ENCODE measurements around the gene HEATR3.

The HEATR3 gene

GRCh38 chr16:50069060-50069459 is 3.3 kb downstream of the HEATR3 start:
- CTCF ChIA-PET = interaction anchor here (0.6 to 3.3 kb wide), 4 partner anchors 34 to 142 kb away, joined by 3 to 27 read pairs (median 4); partner anchors contain the start of gene CNEP1R1
- TF ChIP-seq HDGF (IDR thresholded peaks at IDR 0.05; ENCODE audit: borderline replicate concordance) = no peak
- no peak for TF ChIP-seq ARNT (IDR thresholded peaks at IDR 0.05)
- no peak for TF ChIP-seq PKNOX1 (IDR thresholded peaks at IDR 0.05)
- TF ChIP-seq SUZ12 (IDR thresholded peaks at IDR 0.05) = no peak
- no peak for TF ChIP-seq BHLHE40 (IDR thresholded peaks at IDR 0.05; ENCODE audit: borderline replicate concordance)
- no peak for TF ChIP-seq ELF4 (IDR thresholded peaks at IDR 0.05)
- TF ChIP-seq FOXK2 (IDR thresholded peaks at IDR 0.05) = no peak
- TF ChIP-seq SP1 (IDR thresholded peaks at IDR 0.05) = no peak
- TF ChIP-seq NFRKB (IDR thresholded peaks at IDR 0.05) = no peak
- no peak for TF ChIP-seq FOXA1 (IDR thresholded peaks at IDR 0.05)
- TF ChIP-seq ZNF384 (IDR thresholded peaks at IDR 0.05) = no peak
- TF ChIP-seq FOXM1 (IDR thresholded peaks at IDR 0.05; ENCODE audit: borderline replicate concordance) = no peak
- TF ChIP-seq TARDBP (IDR thresholded peaks at IDR 0.05) = no peak
- TF ChIP-seq CTBP1 (IDR thresholded peaks at IDR 0.05; ENCODE audit: borderline replicate concordance) = no peak
- no peak for TF ChIP-seq LEF1 (IDR thresholded peaks at IDR 0.05; ENCODE audit: borderline replicate concordance)
- TF ChIP-seq L3MBTL2 (conservative IDR thresholded peaks at IDR 0.05) = no peak
- no peak for DNase-seq (ENCODE audit: extremely low spot score)
- POLR2A ChIA-PET = interaction anchor here (1.0 kb wide), 1 partner anchor 44 kb away, joined by 3 read pairs; the partner anchor contains the start of gene CNEP1R1

GRCh38 chr16:50071075-50071671 is 5.4 kb downstream of the HEATR3 start:
- POLR2A ChIA-PET = interaction anchor here (1.4 kb wide), 1 partner anchor 46 kb away, joined by 3 read pairs; the partner anchor contains the start of gene CNEP1R1
- TF ChIP-seq NFRKB (IDR thresholded peaks at IDR 0.05) (no peak), FOXM1 (IDR thresholded peaks at IDR 0.05; ENCODE audit: borderline replicate concordance) (no peak), PKNOX1 (IDR thresholded peaks at IDR 0.05) (no peak), FOXA1 (IDR thresholded peaks at IDR 0.05) (no peak), LEF1 (IDR thresholded peaks at IDR 0.05; ENCODE audit: borderline replicate concordance) (no peak)
- CTCF ChIA-PET = no interaction called here
- no peak for DNase-seq (ENCODE audit: extremely low spot score)

GRCh38 chr16:50072730-50073129 is 7.0 kb downstream of the HEATR3 start:
- DNase-seq (ENCODE audit: extremely low spot score) = no peak
- no peak for TF ChIP-seq FOXM1 (IDR thresholded peaks at IDR 0.05; ENCODE audit: borderline replicate concordance)
- TF ChIP-seq NFRKB (IDR thresholded peaks at IDR 0.05) = no peak
- TF ChIP-seq FOXK2 (IDR thresholded peaks at IDR 0.05) = no peak
- TF ChIP-seq SP1 (IDR thresholded peaks at IDR 0.05) = no peak
- TF ChIP-seq HDGF (IDR thresholded peaks at IDR 0.05; ENCODE audit: borderline replicate concordance) = no peak
- ChIA-PET CTCF (no interaction called here), POLR2A (no interaction called here)

- CTCF ChIA-PET = no interaction called here
- DNase-seq (ENCODE audit: extremely low spot score) = no peak
- TF ChIP-seq NFRKB (IDR thresholded peaks at IDR 0.05) (no peak), CTBP1 (IDR thresholded peaks at IDR 0.05; ENCODE audit: borderline replicate concordance) (no peak), HDGF (IDR thresholded peaks at IDR 0.05; ENCODE audit: borderline replicate concordance) (no peak), LEF1 (IDR thresholded peaks at IDR 0.05; ENCODE audit: borderline replicate concordance) (no peak), ARNT (IDR thresholded peaks at IDR 0.05) (no peak), FOXM1 (IDR thresholded peaks at IDR 0.05; ENCODE audit: borderline replicate concordance) (no peak), TARDBP (IDR thresholded peaks at IDR 0.05) (no peak), FOXA1 (IDR thresholded peaks at IDR 0.05) (no peak), SUZ12 (IDR thresholded peaks at IDR 0.05) (no peak), PKNOX1 (IDR thresholded peaks at IDR 0.05) (no peak), ELF4 (IDR thresholded peaks at IDR 0.05) (no peak), FOXK2 (IDR thresholded peaks at IDR 0.05) (no peak), ZNF384 (IDR thresholded peaks at IDR 0.05) (no peak), L3MBTL2 (conservative IDR thresholded peaks at IDR 0.05) (no peak), BHLHE40 (IDR thresholded peaks at IDR 0.05; ENCODE audit: borderline replicate concordance) (no peak), SP1 (IDR thresholded peaks at IDR 0.05) (no peak)
- POLR2A ChIA-PET = no interaction called here
Observed at GRCh38 chr16:50079397-50080140, 13.8 kb downstream of the HEATR3 start.

- CTCF ChIA-PET = no interaction called here
- no peak for TF ChIP-seq ZNF384 (IDR thresholded peaks at IDR 0.05)
- no peak for TF ChIP-seq FOXK2 (IDR thresholded peaks at IDR 0.05)
- TF ChIP-seq ARNT (IDR thresholded peaks at IDR 0.05) = no peak
- TF ChIP-seq BHLHE40 (IDR thresholded peaks at IDR 0.05; ENCODE audit: borderline replicate concordance) = no peak
- no peak for TF ChIP-seq SUZ12 (IDR thresholded peaks at IDR 0.05)
- no peak for TF ChIP-seq FOXM1 (IDR thresholded peaks at IDR 0.05; ENCODE audit: borderline replicate concordance)
Observed at GRCh38 chr16:50081428-50082018, 15.8 kb downstream of the HEATR3 start.

GRCh38 chr16:50083996-50084395 is 18.2 kb downstream of the HEATR3 start:
- no peak for DNase-seq (ENCODE audit: extremely low spot score)
- ChIA-PET POLR2A (no interaction called here), CTCF (no interaction called here)
- no peak for TF ChIP-seq FOXM1 (IDR thresholded peaks at IDR 0.05; ENCODE audit: borderline replicate concordance)

More at GRCh38 chr16:50081428-50082018, 15.8 kb downstream of the HEATR3 start:
- POLR2A ChIA-PET = interaction anchor here (0.7 kb wide), 1 partner anchor 57 kb away, joined by 4 read pairs; the partner anchor contains the start of gene CNEP1R1
- DNase-seq (ENCODE audit: extremely low spot score) = no peak

All from HEK293T (cell line).